ENCODE measurements around the gene AADACL4. TPM values are rescaled to one million over a fixed set of nuclear protein-coding genes. Genes with fewer than 3 reads are reported as not detected.
A peak's percentile ranks its signal among the peaks of the same experiment; 100 is the strongest.

AADACL4 gene
- total and polyA plus RNA-seq, 9 of the 15 experiments (the other 6 are each of a cell fraction or from before 2014, with no cell fraction given), result not detected

GRCh38 chr1:12604114-12604874 lies 39.6 kb upstream of the AADACL4 start (continued):
- 0 out of 2 replicates have a peak, but pooled peaks have one; percentile 23 for TF ChIP-seq NFRKB (IDR thresholded peaks at IDR 0.05; ENCODE audit: low read depth)
- TF ChIP-seq SREBF2 (CRISPR knock-in tag; IDR thresholded peaks at IDR 0.05), result no peak
- peak; percentile 94 for TF ChIP-seq CCNT2 (IDR thresholded peaks at IDR 0.05; ENCODE audit: borderline replicate concordance, extremely low read depth, insufficient read length, low read depth, low read length)
- peak; percentile 78 for TF ChIP-seq NUFIP1 (IDR thresholded peaks at IDR 0.05; ENCODE audit: partially characterized antibody)
- TF ChIP-seq TARDBP (IDR thresholded peaks at IDR 0.05), result no peak
- peak; percentile 87 for TF ChIP-seq MTA3 (IDR thresholded peaks at IDR 0.05; ENCODE audit: borderline replicate concordance)
- TF ChIP-seq ZNF644 (tag; IDR thresholded peaks at IDR 0.05; ENCODE audit: low read depth), result peak; percentile 83; the same call in 1 of the 2 replicates
- no peak for TF ChIP-seq STAG1 (CRISPR knock-in tag; IDR thresholded peaks at IDR 0.05; ENCODE audit: borderline replicate concordance)
- no peak for TF ChIP-seq NFYB (IDR thresholded peaks at IDR 0.05; ENCODE audit: extremely low read depth, insufficient read length)
- no peak for TF ChIP-seq ZNF780A (CRISPR knock-in tag; IDR thresholded peaks at IDR 0.05)
- TF ChIP-seq SMAD3 (CRISPR knock-in tag; conservative IDR thresholded peaks at IDR 0.05), result peak; percentile 86
- TF ChIP-seq UBTF (IDR thresholded peaks at IDR 0.05; ENCODE audit: borderline replicate concordance in 1 of 2, low read depth in 2 of 2, low read length in 2 of 2), result 0 out of 4 replicates have a peak, but pooled peaks of 1 of the 2 experiments have one; percentile 6
- TF ChIP-seq ZNF830 (CRISPR knock-in tag; IDR thresholded peaks at IDR 0.05), result no peak
- peak; percentile 86 for TF ChIP-seq THRB (CRISPR knock-in tag; conservative IDR thresholded peaks at IDR 0.05)
- TF ChIP-seq IFI16 (CRISPR knock-in tag; IDR thresholded peaks at IDR 0.05), result no peak
- no peak for TF ChIP-seq BDP1 (IDR thresholded peaks at IDR 0.05; ENCODE audit: insufficient read depth, insufficient read length)
- TF ChIP-seq KLF6 (CRISPR knock-in tag; IDR thresholded peaks at IDR 0.05; ENCODE audit: borderline replicate concordance), result 0 out of 2 replicates have a peak, but pooled peaks have one; percentile 15
- peak; percentile 40; the same call in 1 of the 2 replicates for TF ChIP-seq PBX2 (CRISPR knock-in tag; IDR thresholded peaks at IDR 0.05; ENCODE audit: low read depth)
- TF ChIP-seq PBX2 (tag; conservative IDR thresholded peaks at IDR 0.05; ENCODE audit: low read depth), result peak; percentile 86
- TF ChIP-seq ZNF41 (CRISPR knock-in tag; conservative IDR thresholded peaks at IDR 0.05), result peak; percentile 54; the same call in 1 of the 2 replicates
- no peak for TF ChIP-seq ZNF408 (CRISPR knock-in tag; IDR thresholded peaks at IDR 0.05; ENCODE audit: low read depth)
- TF ChIP-seq PTTG1 (tag; IDR thresholded peaks at IDR 0.05; ENCODE audit: low read depth), result no peak
- no peak for TF ChIP-seq ZSCAN32 (CRISPR knock-in tag; IDR thresholded peaks at IDR 0.05)

All from K562 (cell line).